Natural killer cell (primary cell): ENCODE data around the gene ELMO3. TPM values are rescaled to one million over a fixed set of nuclear protein-coding genes. Genes with fewer than 3 reads are reported as not detected.

ENCODE experiments used
- ATAC-seq, 3 donors: fragments of 150-1000 bp in 2 of 3; fragments of 200-7000 bp in 1 of 3; cut with Tn5 transposase; 1 replicate in 1 of 3; 2 replicates in 2 of 3; pipeline ENCODE4 v1.10.0; 2021; ENCODE audit warnings: mild to moderate bottlenecking in 2 of 3, moderate library complexity in 2 of 3
- DNase-seq, 2 donors: peaks; one replicate each; pipeline versions ENCODE4 v3.0.0 to v3.0.0-alpha.2; 2013 to 2021; ENCODE audit warnings: mixed read lengths in 1 of 2
- H3K27ac ChIP-seq: one replicate; pipeline ENCODE4 v1.5.1; 2013; ENCODE audit warnings: mild to moderate bottlenecking, low read length
- H3K27me3 ChIP-seq: one replicate; pipeline ENCODE4 v1.6.1; 2013; ENCODE audit warnings: low read length; ENCODE audit not compliant: control insufficient read depth, insufficient read depth
- H3K36me3 ChIP-seq: one replicate; pipeline ENCODE4 v1.6.1; 2013; ENCODE audit warnings: low read length; ENCODE audit not compliant: control insufficient read depth, insufficient read depth
- H3K4me1 ChIP-seq: one replicate; pipeline ENCODE4 v1.6.1; 2013; ENCODE audit warnings: low read length; ENCODE audit not compliant: control insufficient read depth, insufficient read depth
- H3K4me3 ChIP-seq: one replicate; pipeline ENCODE4 v1.5.1; 2013; ENCODE audit warnings: low read length
- H3K9me3 ChIP-seq: one replicate; pipeline ENCODE4 v1.6.1; 2013; ENCODE audit warnings: low read length; ENCODE audit not compliant: control insufficient read depth, insufficient read depth
- H3K27ac Mint-ChIP-seq, 2 donors: one replicate each; pipeline ENCODE4 v1.8.0; 2022; ENCODE audit warnings: mild to moderate bottlenecking in 2 of 2, mixed read lengths in 2 of 2, moderate library complexity in 1 of 2
- H3K27me3 Mint-ChIP-seq, 2 donors: one replicate each; pipeline ENCODE4 v1.8.0; 2022; ENCODE audit warnings: low read depth in 2 of 2, mixed read lengths in 2 of 2
- H3K36me3 Mint-ChIP-seq: one replicate; pipeline ENCODE4 v1.8.0; 2022; ENCODE audit warnings: mixed read lengths
- H3K4me1 Mint-ChIP-seq, 2 donors: one replicate each; pipeline ENCODE4 v1.8.0; 2022; ENCODE audit warnings: mixed read lengths in 2 of 2
- H3K4me3 Mint-ChIP-seq: one replicate; pipeline ENCODE4 v1.8.0; 2022; ENCODE audit warnings: mild to moderate bottlenecking, moderate library complexity, mixed read lengths
- H3K9me3 Mint-ChIP-seq, 2 donors: one replicate each; pipeline ENCODE4 v1.8.0; 2022; ENCODE audit warnings: mixed read lengths in 2 of 2
- CTCF ChIP-seq: fragments of 200-600 bp; IDR thresholded peaks from one replicate; pipeline ENCODE4 v1.8.0; 2022; ENCODE audit warnings: antibody characterized with exemption
- WGBS: methylation state at CpG from one replicate; pipeline ENCODE4 v1.1.7; 2013; ENCODE audit warnings: missing lambda C conversion rate; ENCODE audit not compliant: insufficient coverage; 5-methylcytosine and 5-hydroxymethylcytosine counted together
- intact Hi-C: fragments of 100-400 bp; cut with micrococcal nuclease; formaldehyde crosslinking; loops from one replicate; pipeline ENCODE4 v1.14.2; 2022
- total RNA-seq, 4 donors: library from RNA; stranded (reverse); fragments of 120-200 nt in 1 of 4; gene quantifications; one replicate each; pipeline versions ENCODE4 v1.2.3 to v1.2.4, GENCODE V29; 2013 to 2022

ELMO3 gene
- total RNA-seq, 3 donors from 2014 or later (not counting 1 experiment from before 2014, with no cell fraction given), result 1.9 to 3.3 (median 2.3) TPM

- intact Hi-C loops, result no loop called here
- no peaks in the 10 kb centered on the region for H3K36me3 Mint-ChIP-seq
- no peak for TF ChIP-seq CTCF
- 93% methylated on average over 11 of the region's 11 CpGs for WGBS
- H3K27ac Mint-ChIP-seq, result no peak overlapping the region
- Histone ChIP-seq H3K36me3 (peaks cover 5% of the 10 kb centered on the region), H3K4me3 (no peak overlapping the region), H3K27me3 (no peaks in the 10 kb centered on the region), H3K4me1 (no peaks in the 10 kb centered on the region), H3K9me3 (no peaks in the 10 kb centered on the region), H3K27ac (no peak overlapping the region)
- no peak overlapping the region for H3K4me3 Mint-ChIP-seq
- no peaks in the 10 kb centered on the region for H3K9me3 Mint-ChIP-seq
- DNase-seq, result no peak
- ATAC-seq, result no peak
- peaks cover 4 to 15% of the 10 kb centered on the region in 2 donors for H3K4me1 Mint-ChIP-seq
- no peaks in the 10 kb centered on the region for H3K27me3 Mint-ChIP-seq
Observed at GRCh38 chr16:67208154-67208896, 9.4 kb downstream of the ELMO3 start.

DNA sequence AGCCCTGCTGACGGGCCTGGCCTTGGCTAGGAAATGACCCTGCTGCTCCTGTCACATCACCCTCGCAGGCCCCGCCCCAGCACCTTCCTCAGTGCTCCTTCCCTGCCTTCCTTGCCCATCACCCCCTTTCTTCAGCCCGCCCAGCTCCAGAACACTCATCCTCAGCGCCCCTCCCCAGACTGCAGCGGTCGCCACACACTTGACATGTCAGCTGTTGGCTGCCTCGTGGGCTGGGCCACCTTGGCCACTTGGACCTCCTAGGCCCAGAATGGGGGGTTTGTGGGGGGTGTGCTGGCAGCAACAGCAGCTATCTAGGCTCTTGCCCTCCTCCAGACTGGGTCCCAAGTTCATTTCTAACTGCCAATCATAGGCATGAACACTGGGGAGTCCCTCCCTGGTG is 10.6 kb downstream of the ELMO3 start:
- Mint-ChIP-seq H3K36me3 (no peaks in the 10 kb centered on the region), H3K4me3 (no peak overlapping the region), H3K27me3 (no peaks in the 10 kb centered on the region), H3K9me3 (no peaks in the 10 kb centered on the region), H3K27ac (no peak overlapping the region), H3K4me1 (peaks cover 4 to 15% of the 10 kb centered on the region in 2 donors)
- no peak for ATAC-seq
- 95% methylated on average over 8 of the region's 8 CpGs for WGBS
- no peaks in the 10 kb centered on the region for H3K36me3 ChIP-seq
- H3K4me1 ChIP-seq, result no peaks in the 10 kb centered on the region
- H3K27me3 ChIP-seq, result no peaks in the 10 kb centered on the region
- intact Hi-C loops, result no loop called here
- H3K9me3 ChIP-seq, result no peaks in the 10 kb centered on the region
- no peak for TF ChIP-seq CTCF
- H3K27ac ChIP-seq, result no peak overlapping the region
- no peak for DNase-seq
- H3K4me3 ChIP-seq, result no peak overlapping the region

GRCh38 chr16:67210069-67210937 is 11.4 kb downstream of the ELMO3 start:
- intact Hi-C loops, result no loop called here
- H3K4me1 ChIP-seq, result no peaks in the 10 kb centered on the region
- no peak overlapping the region for H3K4me3 ChIP-seq
- no peaks in the 10 kb centered on the region for H3K27me3 Mint-ChIP-seq
- ATAC-seq, result no peak
- no peak for TF ChIP-seq CTCF
- DNase-seq, result no peak
- H3K36me3 ChIP-seq, result no peaks in the 10 kb centered on the region
- H3K9me3 Mint-ChIP-seq, result no peaks in the 10 kb centered on the region
- no peaks in the 10 kb centered on the region for H3K27me3 ChIP-seq
- WGBS, result 92% methylated on average over 25 of the region's 25 CpGs
- H3K9me3 ChIP-seq, result no peaks in the 10 kb centered on the region
- H3K27ac ChIP-seq, result no peak overlapping the region
- no peaks in the 10 kb centered on the region for H3K36me3 Mint-ChIP-seq
- H3K27ac Mint-ChIP-seq, result no peak overlapping the region
- H3K4me3 Mint-ChIP-seq, result no peak overlapping the region
- H3K4me1 Mint-ChIP-seq, result peaks cover 4 to 15% of the 10 kb centered on the region in 2 donors
